Suppressor macrophage treated with lipopolysaccharide for 4 hours (primary cell): ENCODE data around the gene PDXP.
"Not testable (repeated sequence)": the region's sequence is repeated elsewhere in the genome, so short reads cannot be mapped to it uniquely, and the experiment has no call there.

ENCODE experiments used
- DNase-seq: peaks from one replicate; pipeline ENCODE4 v3.0.0-alpha.2; 2020

PDXP gene

DNA sequence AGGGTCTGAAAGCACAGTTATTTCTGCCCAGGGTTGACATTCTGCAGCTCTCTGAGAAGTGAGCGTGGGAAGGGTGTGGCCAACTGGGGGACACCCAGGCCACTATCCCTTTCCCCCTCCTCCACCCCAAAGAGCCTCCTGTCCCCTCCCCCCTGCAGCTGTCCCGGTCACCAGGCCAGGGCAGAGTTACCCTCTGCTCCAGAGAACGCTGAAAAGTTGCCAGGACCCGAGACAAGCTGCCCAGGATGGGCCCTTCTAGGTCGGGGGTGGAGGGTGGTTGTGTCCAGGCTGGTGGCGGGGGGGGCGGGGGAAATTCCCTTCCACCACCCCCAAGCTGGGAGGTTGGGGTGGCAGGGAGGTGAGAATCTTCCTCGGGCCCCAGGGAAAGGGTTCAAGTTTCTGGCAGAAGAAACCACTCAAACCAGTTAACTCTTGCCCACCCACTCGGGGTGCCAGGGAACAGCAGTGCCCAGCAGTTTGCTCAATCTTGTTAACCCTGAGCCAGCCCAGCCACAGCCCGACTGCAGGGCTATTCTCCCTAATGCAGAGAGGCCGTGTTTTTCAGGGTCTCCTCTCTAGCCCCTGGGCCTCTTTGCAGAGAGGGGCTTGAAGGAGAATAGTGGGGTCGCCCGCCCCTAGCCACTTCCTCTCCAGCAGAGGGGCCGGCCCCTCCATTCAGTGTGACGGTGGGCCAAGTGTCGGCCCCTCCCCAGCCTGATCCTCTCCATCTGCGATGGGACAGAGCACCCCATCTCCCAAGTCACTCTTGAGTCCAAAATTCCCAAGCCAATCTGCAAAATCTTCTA, 17.6 kb downstream of the PDXP start:
- peak; percentile 22 for DNase-seq

DNA sequence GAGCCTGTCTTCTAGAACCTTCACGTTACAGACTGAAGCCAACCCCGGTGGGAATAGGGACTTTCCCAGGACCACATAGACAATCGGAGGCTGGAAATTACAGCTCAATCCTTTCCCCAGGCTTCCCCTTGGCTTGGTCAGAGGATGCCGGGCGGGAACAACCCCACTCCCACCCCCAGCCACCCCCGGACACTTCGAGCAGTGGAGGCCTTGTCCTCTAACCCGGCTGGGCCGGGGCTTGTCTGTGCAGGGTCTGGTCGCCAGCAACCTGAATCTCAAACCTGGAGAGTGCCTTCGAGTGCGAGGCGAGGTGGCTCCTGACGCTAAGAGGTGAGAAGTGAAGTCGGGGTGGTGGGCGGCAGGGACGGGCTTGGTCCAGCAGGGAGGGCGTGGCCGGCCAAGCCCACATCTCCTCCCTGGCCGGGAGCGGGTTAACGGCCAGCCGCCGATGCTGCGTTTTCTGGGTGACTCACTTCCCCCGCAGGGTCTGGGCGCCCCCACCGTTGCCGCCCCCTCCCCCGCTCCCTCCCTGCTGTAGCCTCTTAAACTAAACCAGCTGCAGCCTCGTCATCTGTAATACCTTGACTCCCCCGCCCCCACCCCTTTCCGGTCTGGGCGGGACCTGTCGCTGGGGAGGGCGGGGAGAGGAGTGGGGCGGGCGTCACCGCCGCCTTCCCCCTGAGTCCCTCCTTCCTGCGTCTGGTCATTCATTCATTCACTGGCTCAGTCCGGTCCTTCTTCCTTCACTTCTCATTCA, 18.4 kb downstream of the PDXP start:
- DNase-seq, result peak; percentile 89

GRCh38 chr22:37677493-37677974, 19.0 kb downstream of the PDXP start:
- no peak for DNase-seq

GRCh38 chr22:37678372-37678771, 19.8 kb downstream of the PDXP start:
- DNase-seq, result no peak

DNA sequence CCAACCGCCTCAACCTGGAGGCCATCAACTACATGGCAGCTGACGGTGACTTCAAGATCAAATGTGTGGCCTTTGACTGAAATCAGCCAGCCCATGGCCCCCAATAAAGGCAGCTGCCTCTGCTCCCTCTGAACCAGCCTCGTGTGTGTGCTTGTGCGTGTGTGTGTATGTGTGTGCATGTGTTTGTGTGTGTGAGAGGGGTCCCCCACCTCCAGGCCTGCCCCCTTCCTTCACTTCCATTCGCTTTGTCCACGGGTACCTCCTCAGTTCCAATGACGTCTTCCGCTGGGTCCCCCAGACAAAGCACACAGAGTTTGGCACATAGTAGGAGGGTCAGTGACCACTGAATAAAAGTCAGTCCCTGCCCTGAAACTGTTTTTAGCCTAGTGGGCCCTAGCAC, 21.1 kb downstream of the PDXP start:
- no peak for DNase-seq

DNA sequence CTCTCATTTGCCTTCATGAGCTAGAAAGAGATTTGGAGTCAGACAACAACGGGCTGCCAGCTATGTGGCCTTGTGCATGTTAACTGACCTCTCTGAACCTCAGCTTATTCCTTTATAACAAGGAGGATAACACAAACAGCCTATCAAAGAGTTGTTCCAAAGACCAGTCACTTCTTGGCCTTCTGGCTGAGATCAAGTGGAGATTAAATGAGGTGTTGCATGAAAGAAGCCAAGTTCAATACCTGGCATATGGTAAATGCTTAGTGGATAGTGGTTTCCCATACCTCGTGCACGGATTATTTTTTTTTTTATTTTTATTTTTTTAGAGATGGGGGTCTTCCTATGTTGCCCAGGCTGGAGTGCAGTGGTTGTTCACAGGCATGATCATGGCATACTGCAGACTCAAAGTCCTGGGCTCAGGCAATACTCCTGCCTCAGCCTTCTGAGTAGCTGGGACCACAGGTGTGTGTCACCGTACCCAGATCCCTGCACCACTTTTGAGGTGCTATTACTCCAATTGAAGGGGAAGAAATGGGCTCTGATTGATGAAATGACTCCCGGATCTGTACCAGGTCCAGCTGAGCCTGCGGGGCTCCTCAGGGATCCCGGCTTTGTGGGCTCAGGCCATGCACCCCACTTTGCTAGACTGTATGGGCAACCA, 21.8 kb downstream of the PDXP start:
- no peak for DNase-seq

DNA sequence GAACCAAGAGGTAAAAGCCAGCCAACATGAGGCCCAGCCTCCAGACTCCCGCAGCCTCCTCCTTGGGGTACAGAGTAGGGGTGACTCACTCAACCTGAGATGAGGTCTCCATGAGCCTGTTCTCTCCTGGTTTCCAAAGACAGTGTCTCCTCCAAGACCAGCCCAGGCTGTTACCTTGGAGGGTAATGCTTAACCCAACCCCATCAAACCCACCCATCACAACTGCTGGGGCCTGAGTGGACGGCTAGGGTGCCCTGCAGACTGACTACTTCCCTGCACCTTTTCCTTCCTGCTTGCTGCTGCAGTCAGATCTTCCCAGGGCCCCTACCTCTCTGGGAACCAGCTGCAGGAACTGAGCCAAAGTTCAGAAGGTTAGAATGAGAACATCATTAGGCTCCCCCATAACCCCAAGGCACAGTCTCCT, 22.5 kb downstream of the PDXP start:
- DNase-seq, result no peak

DNA sequence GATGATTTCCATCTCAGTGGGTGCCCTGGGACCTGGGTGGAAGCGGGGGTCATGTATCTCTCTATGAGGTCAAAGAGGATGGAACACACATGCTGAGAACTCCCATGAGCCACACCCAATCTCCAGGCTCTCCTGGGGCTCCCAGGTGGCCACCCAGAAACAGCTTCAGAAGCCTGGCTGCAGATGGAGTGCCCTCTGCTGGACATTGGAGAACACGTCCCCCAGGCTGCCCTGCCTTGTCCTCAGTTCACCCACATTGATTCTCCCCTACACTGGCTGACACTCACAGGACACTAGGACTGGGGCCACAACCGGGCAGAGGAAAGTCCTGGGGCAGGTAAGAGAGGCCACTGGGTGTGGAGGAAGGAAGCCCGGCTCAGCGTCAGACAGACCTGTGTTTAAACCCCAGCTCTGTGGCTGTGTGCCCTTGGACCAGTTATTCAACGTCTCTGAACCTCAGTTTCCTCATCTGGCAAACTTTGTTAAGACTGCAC, 23.1 kb downstream of the PDXP start:
- peak; percentile 78 for DNase-seq

- DNase-seq, result no peak
These were observed 26.5 kb downstream of the PDXP start for GRCh38 chr22:37684803-37685615.

GRCh38 chr22:37686002-37686982, 27.8 kb downstream of the PDXP start, which contains the start of gene NOL12:
Gene NOL12, plus strand, starts transcription at chr22:37686343. Its CDS starts 50 bp downstream, at chr22:37686393.
- peak; percentile 90 for DNase-seq

- DNase-seq, result no peak
These were observed 31.9 kb downstream of the PDXP start for GRCh38 chr22:37690407-37690806.

- DNase-seq, result no peak
These were observed 32.5 kb downstream of the PDXP start for GRCh38 chr22:37690901-37691504.

DNA sequence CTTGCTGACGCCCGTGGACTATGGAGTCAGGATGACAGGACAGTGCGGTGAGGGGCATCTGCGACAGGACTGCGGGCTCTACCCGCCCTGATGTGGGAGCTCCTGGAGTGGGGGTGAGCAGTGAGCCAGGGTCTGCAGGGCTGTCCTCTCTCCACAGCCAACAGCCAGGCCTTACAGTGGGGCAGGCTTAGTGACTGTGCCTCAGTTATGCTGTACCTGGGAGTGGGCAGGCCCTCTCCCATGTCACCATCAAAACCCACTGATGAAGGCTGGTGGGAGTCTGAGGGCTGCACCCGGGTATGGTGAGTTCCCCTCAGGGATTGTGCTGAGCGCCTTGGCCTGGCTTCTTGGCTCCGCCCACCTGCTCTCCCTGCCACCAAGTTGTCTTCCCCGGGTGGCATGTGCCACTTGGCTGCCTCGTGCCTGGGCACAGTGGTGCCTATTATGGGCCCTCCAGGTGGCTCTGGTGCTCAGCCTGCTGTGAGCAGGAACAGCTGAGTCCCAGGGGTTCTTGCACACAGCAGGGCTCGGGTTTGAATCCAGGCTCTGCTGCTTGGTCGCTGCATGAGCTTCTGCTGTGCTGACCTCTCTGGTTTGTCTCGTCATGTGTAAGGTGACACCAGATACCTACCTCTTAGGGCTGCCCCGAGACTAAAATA, 34.2 kb downstream of the PDXP start:
- DNase-seq, result no peak

DNA sequence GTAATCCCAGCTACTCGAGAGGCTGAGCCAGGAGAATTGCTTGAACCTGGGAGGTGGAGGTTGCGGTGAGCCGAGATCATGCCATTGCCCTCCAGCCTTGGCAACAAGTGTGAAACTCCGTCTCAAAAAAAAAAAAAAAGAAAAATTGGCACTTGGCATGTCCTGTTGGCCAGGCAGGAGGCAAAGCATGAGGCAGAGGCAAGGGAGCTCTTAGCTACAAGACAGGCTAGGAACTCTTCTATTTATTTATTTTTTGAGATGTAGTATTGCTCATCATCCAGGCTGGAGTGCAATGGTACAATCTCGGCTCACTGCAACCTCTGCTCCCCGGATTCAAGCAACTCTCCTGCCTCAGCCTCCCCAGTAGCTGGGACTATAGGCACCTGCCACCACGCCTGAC, 35.6 kb downstream of the PDXP start:
- not testable (repeated sequence) for DNase-seq

DNA sequence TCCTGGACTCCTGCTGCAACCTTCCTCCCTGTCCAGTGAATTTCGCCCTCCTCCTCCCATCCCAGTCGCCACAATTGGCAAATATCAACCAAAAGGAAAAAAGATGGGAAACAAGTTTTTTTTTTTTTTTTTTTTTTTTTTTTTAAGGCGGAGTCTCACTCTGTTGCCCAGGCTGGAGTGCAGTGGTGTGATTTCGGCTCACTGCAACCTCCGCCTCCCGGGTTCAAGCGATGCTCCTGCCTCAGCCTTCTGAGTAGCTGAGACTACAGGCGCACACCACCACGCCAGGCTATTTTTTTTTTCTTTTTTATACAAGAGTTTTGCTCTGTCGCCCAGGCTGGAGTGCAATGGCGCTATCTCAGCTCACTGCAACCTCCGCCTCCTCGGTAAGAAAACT, 37.7 kb downstream of the PDXP start:
- not testable (repeated sequence) for DNase-seq

- DNase-seq, result peak; percentile 90
These were observed 38.4 kb downstream of the PDXP start, which contains the start of gene TRIOBP for GRCh38 chr22:37696657-37697537. Gene TRIOBP, plus strand, starts transcription at chr22:37697048. Its CDS starts 4,318 bp downstream, at chr22:37701366.

DNA sequence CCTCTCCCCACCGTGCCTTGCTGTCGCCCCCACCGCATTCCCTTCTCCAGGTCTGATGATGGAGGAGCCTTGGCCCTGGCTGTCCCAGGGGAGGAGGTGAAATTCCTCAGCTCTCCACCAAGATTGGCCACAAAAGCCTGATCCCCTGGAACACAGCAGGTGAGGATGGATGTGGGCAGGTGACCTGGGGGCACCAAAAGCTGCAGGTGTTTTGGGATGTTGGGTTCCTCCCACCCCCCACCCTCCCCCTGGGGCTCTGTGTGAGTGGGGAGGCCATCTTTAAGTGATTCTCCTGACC, 39.0 kb downstream of the PDXP start:
- DNase-seq, result no peak

DNA sequence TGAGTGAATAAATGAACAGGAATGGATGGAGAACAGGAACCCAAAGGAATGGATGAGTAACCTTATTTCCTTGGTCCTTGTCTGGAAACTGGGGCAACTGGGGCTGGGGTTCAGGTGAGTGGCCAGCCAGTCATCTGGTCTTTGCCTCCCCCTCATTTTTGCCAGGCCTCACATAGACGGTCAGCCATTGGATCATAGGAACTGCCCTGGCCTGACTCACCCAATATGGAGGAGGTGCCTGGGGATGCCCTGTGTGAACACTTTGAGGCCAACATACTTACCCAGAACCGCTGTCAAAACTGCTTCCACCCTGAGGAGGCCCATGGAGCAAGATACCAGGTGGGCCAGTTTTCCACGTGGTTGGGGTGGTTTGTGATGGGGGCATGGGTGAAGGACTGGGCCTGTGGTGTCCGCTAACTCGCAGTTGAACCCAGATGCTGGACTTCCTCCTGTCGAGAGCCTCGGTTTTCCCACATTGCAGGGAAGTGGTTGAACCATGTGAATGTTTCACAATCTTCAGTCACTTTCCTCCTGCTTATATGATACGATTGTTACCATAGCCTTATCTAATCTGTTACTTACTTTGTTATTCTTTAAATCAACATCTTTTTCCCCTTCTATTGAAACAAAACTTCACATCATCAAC, 42.7 kb downstream of the PDXP start:
- peak; percentile 73 for DNase-seq

GRCh38 chr22:37703906-37704305, 45.4 kb downstream of the PDXP start:
- DNase-seq, result no peak
